HepG2 (cell line): ENCODE results near the gene CEP164. TPM values are rescaled to one million over a fixed set of nuclear protein-coding genes. Genes with fewer than 3 reads are reported as not detected.
A peak's percentile ranks its signal among the peaks of the same experiment; 100 is the strongest.

Experiments used
- HMGXB4 ChIP-seq, 2 experiments: sonication (generic) in 1 of 2; formaldehyde crosslinking in 1 of 2; IDR thresholded peaks; 2 replicates each; pipeline versions ENCODE4 v1.4.0 to v1.6.1; 2018 to 2020; ENCODE audit warnings: missing genetic modification reagents in 2 of 2, borderline replicate concordance in 1 of 2, low read depth in 1 of 2, mild to moderate bottlenecking in 1 of 2, missing biosample characterization in 1 of 2
- NFKBIZ ChIP-seq: IDR thresholded peaks from 2 replicates; pipeline ENCODE4 v1.6.1; 2018; ENCODE audit warnings: missing genetic modification reagents, missing compliant biosample characterization
- SOX6 ChIP-seq, 2 experiments: fragments of 450-650 bp in 1 of 2; sonication (generic) in 1 of 2; formaldehyde crosslinking in 1 of 2; IDR thresholded peaks; 2 replicates each; pipeline versions ENCODE4 v1.4.0 to v1.6.1; 2017 to 2020; ENCODE audit warnings: antibody characterized with exemption in 1 of 2, mild to moderate bottlenecking in 1 of 2, missing genetic modification reagents in 1 of 2
- THAP8 ChIP-seq: sonication (generic); formaldehyde crosslinking; IDR thresholded peaks from 2 replicates; pipeline ENCODE4 v1.5.1; 2020; ENCODE audit warnings: missing genetic modification reagents, mild to moderate bottlenecking, borderline replicate concordance
- TMF1 ChIP-seq: sonication (generic); formaldehyde crosslinking; IDR thresholded peaks from 2 replicates; pipeline ENCODE4 v1.8.1; 2022; ENCODE audit warnings: low read depth, missing genetic modification reagents
- ZNF121 ChIP-seq: sonication (generic); formaldehyde crosslinking; IDR thresholded peaks from 2 replicates; pipeline ENCODE4 v1.5.0; 2020; ENCODE audit warnings: mild to moderate bottlenecking, missing genetic modification reagents
- ZNF333 ChIP-seq: sonication (generic); formaldehyde crosslinking; IDR thresholded peaks from 2 replicates; pipeline ENCODE4 v1.4.0; 2020; ENCODE audit warnings: mild to moderate bottlenecking, missing genetic modification reagents, borderline replicate concordance
- ZNF510 ChIP-seq: sonication (generic); formaldehyde crosslinking; IDR thresholded peaks from 2 replicates; pipeline ENCODE4 v1.4.0; 2020; ENCODE audit warnings: low read depth, mild to moderate bottlenecking, missing genetic modification reagents
- ZNF550 ChIP-seq: sonication (generic); formaldehyde crosslinking; IDR thresholded peaks from 2 replicates; pipeline ENCODE4 v1.4.0; 2020; ENCODE audit warnings: mild to moderate bottlenecking, missing genetic modification reagents, borderline replicate concordance
- ZNF749 ChIP-seq: sonication (generic); formaldehyde crosslinking; IDR thresholded peaks from 2 replicates; pipeline ENCODE4 v1.8.0; 2022; ENCODE audit warnings: mild to moderate bottlenecking, missing genetic modification reagents, moderate library complexity, borderline replicate concordance
- ZNF775 ChIP-seq: sonication (generic); formaldehyde crosslinking; IDR thresholded peaks from 2 replicates; pipeline ENCODE4 v1.4.0; 2020; ENCODE audit warnings: missing genetic modification reagents, mild to moderate bottlenecking, moderate library complexity, borderline replicate concordance
- ZSCAN5A ChIP-seq: sonication (generic); formaldehyde crosslinking; IDR thresholded peaks from 2 replicates; pipeline ENCODE4 v1.8.0; 2022; ENCODE audit warnings: mild to moderate bottlenecking, missing genetic modification reagents, borderline replicate concordance
- polyA plus RNA-seq, 8 experiments: library from polyadenylated mRNA; depleted of rRNA in 3 of 8; stranded (reverse) in 7 of 8; unstranded in 1 of 8; fragments of >200 nt; fragmentation: Illumina TruSeq in 4 of 8; extraction: Trizol in 4 of 8; gene quantifications; 2 replicates each; pipeline versions ENCODE4 v1.2.1 to v1.2.3, GENCODE V29; 2011 to 2016; ENCODE audit warnings: low read depth in 4 of 8, missing spikeins in 1 of 8, mixed read lengths in 1 of 8; ENCODE audit not compliant: insufficient read depth in 1 of 8
- total RNA-seq, 5 experiments: library from RNA; depleted of rRNA; stranded (reverse); fragments of >200 nt; fragmentation: Illumina TruSeq; extraction: Trizol; gene quantifications; 2 replicates each; pipeline ENCODE4 v1.2.3, GENCODE V29; 2016; ENCODE audit warnings: low read depth in 1 of 5
- TF ChIP-seq, protein P1 (sequence below), 2 experiments: sonication (generic) in 1 of 2; formaldehyde crosslinking in 1 of 2; IDR thresholded peaks; 2 replicates each; pipeline versions ENCODE4 v1.5.1 to v1.6.1; 2011 to 2020; ENCODE audit warnings: borderline replicate concordance in 1 of 2, low read depth in 1 of 2, low read length in 1 of 2, mild to moderate bottlenecking in 1 of 2, missing genetic modification reagents in 1 of 2, moderate library complexity in 1 of 2
- TF ChIP-seq, protein P2 (sequence below): sonication (generic); formaldehyde crosslinking; IDR thresholded peaks from 2 replicates; pipeline ENCODE4 v1.9.0; 2022; ENCODE audit warnings: missing genetic modification reagents, mild to moderate bottlenecking, borderline replicate concordance
- TF ChIP-seq, protein P3 (sequence below): sonication (generic); formaldehyde crosslinking; IDR thresholded peaks from 2 replicates; pipeline ENCODE4 v1.5.1; 2020; ENCODE audit warnings: mild to moderate bottlenecking, missing genetic modification reagents, moderate library complexity

The CEP164 gene
- total and polyA plus RNA-seq, 2 of the 13 experiments (the other 11 are each of a cell fraction or from before 2014, with no cell fraction given), result 11.4 to 15.2 TPM

DNA sequence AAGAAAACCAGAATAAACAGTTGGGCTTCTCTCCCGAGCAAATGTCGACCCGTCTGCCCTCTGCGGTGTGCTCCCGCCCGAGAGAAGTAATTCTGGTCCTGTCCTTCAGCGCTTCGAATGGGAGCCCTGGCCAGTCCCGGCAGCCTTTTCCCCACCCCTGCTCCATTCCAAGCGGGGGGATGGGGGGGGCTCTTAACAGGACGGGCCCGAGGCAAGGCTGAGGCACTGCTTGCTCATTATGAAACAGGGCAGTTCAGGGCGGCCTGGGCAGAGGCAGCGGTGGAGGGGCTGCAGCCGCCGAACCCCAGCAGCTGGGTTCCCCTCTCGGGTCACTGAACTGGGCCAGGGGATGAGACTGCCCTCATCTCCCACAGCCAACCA, 27.4 kb upstream of the CEP164 start (continued):
- TF ChIP-seq HMGXB4 (CRISPR knock-in tag; IDR thresholded peaks at IDR 0.05; ENCODE audit: borderline replicate concordance in 1 of 2, low read depth in 1 of 2) (no peak), ZNF121 (CRISPR knock-in tag) (0 out of 2 replicates have a peak, but pooled peaks have one; percentile 9), ZNF333 (CRISPR knock-in tag) (no peak), THAP8 (CRISPR knock-in tag) (peak; percentile 67; the same call in 1 of the 2 replicates), ZNF749 (CRISPR knock-in tag) (no peak), ZNF550 (CRISPR knock-in tag) (no peak), TMF1 (CRISPR knock-in tag) (no peak), SOX6 (IDR thresholded peaks at IDR 0.05) (no peak), SOX6 (CRISPR knock-in tag; IDR thresholded peaks at IDR 0.05) (peak; percentile 10; the same call in 1 of the 2 replicates), ZNF510 (CRISPR knock-in tag) (no peak), ZSCAN5A (no peak), ZNF775 (no peak), NFKBIZ (CRISPR knock-in tag) (no peak)
- TF ChIP-seq, protein P1, sequence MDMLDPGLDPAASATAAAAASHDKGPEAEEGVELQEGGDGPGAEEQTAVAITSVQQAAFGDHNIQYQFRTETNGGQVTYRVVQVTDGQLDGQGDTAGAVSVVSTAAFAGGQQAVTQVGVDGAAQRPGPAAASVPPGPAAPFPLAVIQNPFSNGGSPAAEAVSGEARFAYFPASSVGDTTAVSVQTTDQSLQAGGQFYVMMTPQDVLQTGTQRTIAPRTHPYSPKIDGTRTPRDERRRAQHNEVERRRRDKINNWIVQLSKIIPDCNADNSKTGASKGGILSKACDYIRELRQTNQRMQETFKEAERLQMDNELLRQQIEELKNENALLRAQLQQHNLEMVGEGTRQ (IDR thresholded peaks at IDR 0.05; ENCODE audit: low read depth, low read length), result no peak
- TF ChIP-seq, protein P1 (CRISPR knock-in tag; IDR thresholded peaks at IDR 0.05; ENCODE audit: borderline replicate concordance), result no peak
- TF ChIP-seq, protein P2, sequence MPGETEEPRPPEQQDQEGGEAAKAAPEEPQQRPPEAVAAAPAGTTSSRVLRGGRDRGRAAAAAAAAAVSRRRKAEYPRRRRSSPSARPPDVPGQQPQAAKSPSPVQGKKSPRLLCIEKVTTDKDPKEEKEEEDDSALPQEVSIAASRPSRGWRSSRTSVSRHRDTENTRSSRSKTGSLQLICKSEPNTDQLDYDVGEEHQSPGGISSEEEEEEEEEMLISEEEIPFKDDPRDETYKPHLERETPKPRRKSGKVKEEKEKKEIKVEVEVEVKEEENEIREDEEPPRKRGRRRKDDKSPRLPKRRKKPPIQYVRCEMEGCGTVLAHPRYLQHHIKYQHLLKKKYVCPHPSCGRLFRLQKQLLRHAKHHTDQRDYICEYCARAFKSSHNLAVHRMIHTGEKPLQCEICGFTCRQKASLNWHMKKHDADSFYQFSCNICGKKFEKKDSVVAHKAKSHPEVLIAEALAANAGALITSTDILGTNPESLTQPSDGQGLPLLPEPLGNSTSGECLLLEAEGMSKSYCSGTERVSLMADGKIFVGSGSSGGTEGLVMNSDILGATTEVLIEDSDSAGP (CRISPR knock-in tag), result no peak; the same call in 1 of the 2 replicates
- TF ChIP-seq, protein P3, sequence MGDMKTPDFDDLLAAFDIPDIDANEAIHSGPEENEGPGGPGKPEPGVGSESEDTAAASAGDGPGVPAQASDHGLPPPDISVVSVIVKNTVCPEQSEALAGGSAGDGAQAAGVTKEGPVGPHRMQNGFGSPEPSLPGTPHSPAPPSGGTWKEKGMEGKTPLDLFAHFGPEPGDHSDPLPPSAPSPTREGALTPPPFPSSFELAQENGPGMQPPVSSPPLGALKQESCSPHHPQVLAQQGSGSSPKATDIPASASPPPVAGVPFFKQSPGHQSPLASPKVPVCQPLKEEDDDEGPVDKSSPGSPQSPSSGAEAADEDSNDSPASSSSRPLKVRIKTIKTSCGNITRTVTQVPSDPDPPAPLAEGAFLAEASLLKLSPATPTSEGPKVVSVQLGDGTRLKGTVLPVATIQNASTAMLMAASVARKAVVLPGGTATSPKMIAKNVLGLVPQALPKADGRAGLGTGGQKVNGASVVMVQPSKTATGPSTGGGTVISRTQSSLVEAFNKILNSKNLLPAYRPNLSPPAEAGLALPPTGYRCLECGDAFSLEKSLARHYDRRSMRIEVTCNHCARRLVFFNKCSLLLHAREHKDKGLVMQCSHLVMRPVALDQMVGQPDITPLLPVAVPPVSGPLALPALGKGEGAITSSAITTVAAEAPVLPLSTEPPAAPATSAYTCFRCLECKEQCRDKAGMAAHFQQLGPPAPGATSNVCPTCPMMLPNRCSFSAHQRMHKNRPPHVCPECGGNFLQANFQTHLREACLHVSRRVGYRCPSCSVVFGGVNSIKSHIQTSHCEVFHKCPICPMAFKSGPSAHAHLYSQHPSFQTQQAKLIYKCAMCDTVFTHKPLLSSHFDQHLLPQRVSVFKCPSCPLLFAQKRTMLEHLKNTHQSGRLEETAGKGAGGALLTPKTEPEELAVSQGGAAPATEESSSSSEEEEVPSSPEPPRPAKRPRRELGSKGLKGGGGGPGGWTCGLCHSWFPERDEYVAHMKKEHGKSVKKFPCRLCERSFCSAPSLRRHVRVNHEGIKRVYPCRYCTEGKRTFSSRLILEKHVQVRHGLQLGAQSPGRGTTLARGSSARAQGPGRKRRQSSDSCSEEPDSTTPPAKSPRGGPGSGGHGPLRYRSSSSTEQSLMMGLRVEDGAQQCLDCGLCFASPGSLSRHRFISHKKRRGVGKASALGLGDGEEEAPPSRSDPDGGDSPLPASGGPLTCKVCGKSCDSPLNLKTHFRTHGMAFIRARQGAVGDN (CRISPR knock-in tag), result peak; percentile 85
